ENCODE results near the gene CIDEC. TPM values are rescaled to one million over a fixed set of nuclear protein-coding genes. Genes with fewer than 3 reads are reported as not detected.

The CIDEC gene
- total RNA-seq, 2 experiments from 2014 or later, result not detected

DNA sequence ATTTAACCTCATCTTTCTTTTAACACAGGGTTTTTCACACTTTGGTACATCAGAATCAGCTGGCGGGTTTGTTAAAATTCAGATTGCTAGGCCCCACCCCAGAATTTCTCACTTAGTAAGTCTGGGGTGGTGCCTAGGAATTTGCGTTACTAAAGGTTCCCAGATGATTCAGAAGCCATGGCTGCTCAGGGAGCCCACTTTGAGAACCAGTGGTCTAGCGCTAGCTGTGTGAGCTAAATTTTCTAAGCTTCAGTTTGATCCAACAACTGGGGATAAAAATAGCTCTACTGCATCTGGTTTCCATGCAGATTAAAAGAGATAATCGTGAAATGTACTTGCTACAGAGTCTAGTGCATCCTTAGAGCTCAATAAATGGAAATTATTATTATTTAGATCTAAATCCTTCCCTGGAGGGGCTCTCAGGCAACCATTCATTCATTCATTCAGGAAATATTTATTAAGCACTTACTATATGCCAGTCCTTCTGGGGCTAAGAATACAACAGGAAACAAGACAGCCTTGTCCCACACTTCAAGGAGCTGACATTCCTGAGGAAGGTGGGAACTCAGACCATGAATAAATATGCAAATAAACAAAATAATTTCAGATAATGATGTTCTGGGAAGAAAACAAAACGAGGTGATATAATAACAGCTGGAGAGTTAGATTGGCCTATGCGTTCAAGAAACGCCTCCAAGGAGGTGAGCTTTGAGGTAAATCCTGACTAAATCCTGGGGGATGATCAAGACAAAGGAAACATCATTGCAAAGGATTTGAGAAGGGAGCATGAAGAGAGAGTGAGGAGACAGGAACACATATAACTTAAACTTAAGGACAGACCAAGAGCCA lies 3.9 kb upstream of the CIDEC start:
- Histone ChIP-seq H4K20me1 (ENCODE audit: insufficient read depth, low read length) (no peaks in the 10 kb centered on the region), H3K4me2 (ENCODE audit: low read length) (no peak overlapping the region), H3K4me1 (ENCODE audit: insufficient read depth, low read length, poor library complexity, severe bottlenecking) (no peaks in the 10 kb centered on the region), H2AFZ (ENCODE audit: low read length) (no peak overlapping the region), H3K79me2 (ENCODE audit: insufficient read depth, low read depth, low read length) (no peaks in the 10 kb centered on the region), H3K9me2 (ENCODE audit: insufficient read depth, low read length) (no peaks in the 10 kb centered on the region), H3K27ac (ENCODE audit: low read depth, low read length, poor library complexity, severe bottlenecking) (no peak overlapping the region), H3K36me3 (ENCODE audit: insufficient read depth, low read length) (no peaks in the 10 kb centered on the region), H3K4me3 (ENCODE audit: low read depth, low read length, poor library complexity, severe bottlenecking) (no peak overlapping the region), H3K9me3 (ENCODE audit: low read length) (no peaks in the 10 kb centered on the region)
- intact Hi-C loops (cut with micrococcal nuclease; ENCODE audit: unreplicated experiment), result no loop called here
- ChIA-PET CTCF (ENCODE audit: unreplicated experiment) (no interaction called here), POLR2A (interaction anchor here (0.6 to 2.3 kb wide), 6 partner anchors 12 to 396 kb away, joined by 3 to 6 read pairs (median 3); no protein-coding TSS in a partner anchor)
- DNase-seq (ENCODE audit: low spot score), result no peak
- no TSS peak for BruUV-seq (replicated peaks)
- TF ChIP-seq, protein P1, sequence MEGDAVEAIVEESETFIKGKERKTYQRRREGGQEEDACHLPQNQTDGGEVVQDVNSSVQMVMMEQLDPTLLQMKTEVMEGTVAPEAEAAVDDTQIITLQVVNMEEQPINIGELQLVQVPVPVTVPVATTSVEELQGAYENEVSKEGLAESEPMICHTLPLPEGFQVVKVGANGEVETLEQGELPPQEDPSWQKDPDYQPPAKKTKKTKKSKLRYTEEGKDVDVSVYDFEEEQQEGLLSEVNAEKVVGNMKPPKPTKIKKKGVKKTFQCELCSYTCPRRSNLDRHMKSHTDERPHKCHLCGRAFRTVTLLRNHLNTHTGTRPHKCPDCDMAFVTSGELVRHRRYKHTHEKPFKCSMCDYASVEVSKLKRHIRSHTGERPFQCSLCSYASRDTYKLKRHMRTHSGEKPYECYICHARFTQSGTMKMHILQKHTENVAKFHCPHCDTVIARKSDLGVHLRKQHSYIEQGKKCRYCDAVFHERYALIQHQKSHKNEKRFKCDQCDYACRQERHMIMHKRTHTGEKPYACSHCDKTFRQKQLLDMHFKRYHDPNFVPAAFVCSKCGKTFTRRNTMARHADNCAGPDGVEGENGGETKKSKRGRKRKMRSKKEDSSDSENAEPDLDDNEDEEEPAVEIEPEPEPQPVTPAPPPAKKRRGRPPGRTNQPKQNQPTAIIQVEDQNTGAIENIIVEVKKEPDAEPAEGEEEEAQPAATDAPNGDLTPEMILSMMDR (conservative IDR thresholded peaks at IDR 0.05; ENCODE audit: low read length), result no peak
- no peak for TF ChIP-seq EZH2phosphoT487 (IDR thresholded peaks at IDR 0.05; ENCODE audit: borderline replicate concordance, low read depth, low read length)

DNA sequence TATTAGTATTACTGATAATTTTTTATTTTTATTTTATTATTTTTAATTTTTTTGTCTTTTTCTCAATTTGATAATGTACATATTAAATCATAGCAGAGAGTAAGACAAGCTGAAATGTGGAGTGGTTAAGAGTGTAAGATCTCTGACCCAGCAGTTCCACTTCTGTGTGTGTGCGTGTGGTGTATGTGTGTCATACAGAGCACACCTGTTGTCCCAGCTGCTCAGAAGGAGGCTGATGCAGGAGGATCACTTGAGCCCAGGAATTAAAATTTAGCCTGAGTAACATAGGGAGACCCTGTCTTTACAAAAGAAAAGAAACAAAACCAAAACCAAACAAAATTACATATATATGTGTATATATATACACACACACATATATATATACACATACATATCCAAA lies 1.4 kb upstream of the CIDEC start:
- no peak for TF ChIP-seq EZH2phosphoT487 (IDR thresholded peaks at IDR 0.05; ENCODE audit: borderline replicate concordance, low read depth, low read length)
- TF ChIP-seq, protein P1 (conservative IDR thresholded peaks at IDR 0.05; ENCODE audit: low read length), result no peak
- Histone ChIP-seq H3K4me1 (ENCODE audit: insufficient read depth, low read length, poor library complexity, severe bottlenecking) (no peaks in the 10 kb centered on the region), H3K27ac (ENCODE audit: low read depth, low read length, poor library complexity, severe bottlenecking) (no peak overlapping the region), H3K4me3 (ENCODE audit: low read depth, low read length, poor library complexity, severe bottlenecking) (no peak overlapping the region), H3K36me3 (ENCODE audit: insufficient read depth, low read length) (no peaks in the 10 kb centered on the region), H2AFZ (ENCODE audit: low read length) (no peak overlapping the region), H3K9me3 (ENCODE audit: low read length) (no peaks in the 10 kb centered on the region), H3K9me2 (ENCODE audit: insufficient read depth, low read length) (no peaks in the 10 kb centered on the region), H3K79me2 (ENCODE audit: insufficient read depth, low read depth, low read length) (no peaks in the 10 kb centered on the region), H4K20me1 (ENCODE audit: insufficient read depth, low read length) (no peaks in the 10 kb centered on the region), H3K4me2 (ENCODE audit: low read length) (no peak overlapping the region)
- CTCF ChIA-PET (ENCODE audit: unreplicated experiment), result no interaction called here
- POLR2A ChIA-PET, result interaction anchor here (2.8 kb wide), 1 partner anchor 9 kb away, joined by 17 read pairs; the partner anchor contains the start of gene JAGN1
- intact Hi-C loops (cut with micrococcal nuclease; ENCODE audit: unreplicated experiment), result no loop called here
- DNase-seq (ENCODE audit: low spot score), result peak; percentile 17
- BruUV-seq (replicated peaks), result no TSS peak

DNA sequence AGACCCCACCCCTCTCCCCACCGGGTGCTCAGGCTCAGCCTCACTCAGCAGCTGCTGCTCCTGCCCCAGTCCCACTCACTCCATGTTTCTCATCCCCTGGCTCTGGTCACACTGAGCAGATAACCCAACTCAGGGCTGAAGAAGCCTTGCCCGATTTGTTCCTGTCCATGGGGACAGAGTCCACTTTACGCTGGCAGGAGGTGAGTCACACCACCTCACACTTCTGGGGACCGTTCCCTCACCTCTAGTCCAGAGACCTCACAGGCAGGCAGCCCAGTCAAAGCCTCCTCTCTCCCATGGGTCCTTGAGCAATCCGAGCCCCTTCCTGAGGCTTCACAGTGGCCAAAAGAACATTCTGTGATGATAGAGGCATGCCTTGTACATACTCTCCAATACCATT lies 1.4 kb downstream of the CIDEC start:
- H3K36me3 ChIP-seq (ENCODE audit: insufficient read depth, low read length), result no peaks in the 10 kb centered on the region
- no peaks in the 10 kb centered on the region for H3K9me3 ChIP-seq (ENCODE audit: low read length)
- H3K4me1 ChIP-seq (ENCODE audit: insufficient read depth, low read length, poor library complexity, severe bottlenecking), result no peaks in the 10 kb centered on the region
- no TSS peak for BruUV-seq (replicated peaks)
- ChIA-PET CTCF (ENCODE audit: unreplicated experiment) (no interaction called here), POLR2A (interaction anchor here (0.6 to 2.8 kb wide), 3 partner anchors 12 to 52 kb away, joined by 4 to 17 read pairs (median 4); partner anchors contain the start of gene JAGN1)
- H3K27ac ChIP-seq (ENCODE audit: low read depth, low read length, poor library complexity, severe bottlenecking), result no peak overlapping the region
- H3K79me2 ChIP-seq (ENCODE audit: insufficient read depth, low read depth, low read length), result no peaks in the 10 kb centered on the region
- no peak for DNase-seq (ENCODE audit: low spot score)
- H2AFZ ChIP-seq (ENCODE audit: low read length), result no peak overlapping the region
- intact Hi-C loops (cut with micrococcal nuclease; ENCODE audit: unreplicated experiment), result no loop called here
- H3K9me2 ChIP-seq (ENCODE audit: insufficient read depth, low read length), result no peaks in the 10 kb centered on the region
- H4K20me1 ChIP-seq (ENCODE audit: insufficient read depth, low read length), result no peaks in the 10 kb centered on the region
- H3K4me2 ChIP-seq (ENCODE audit: low read length), result no peak overlapping the region
- H3K4me3 ChIP-seq (ENCODE audit: low read depth, low read length, poor library complexity, severe bottlenecking), result no peak overlapping the region
- TF ChIP-seq, protein P1 (conservative IDR thresholded peaks at IDR 0.05; ENCODE audit: low read length), result no peak
- no peak for TF ChIP-seq EZH2phosphoT487 (IDR thresholded peaks at IDR 0.05; ENCODE audit: borderline replicate concordance, low read depth, low read length)

Measured in OCI-LY7 (cell line).